ENCODE measurements around the gene NUCB1.
A peak's percentile ranks its signal among the peaks of the same experiment; 100 is the strongest.
"Not testable (repeated sequence)": the region's sequence is repeated elsewhere in the genome, so short reads cannot be mapped to it uniquely, and the experiment has no call there.

NUCB1 gene

DNA sequence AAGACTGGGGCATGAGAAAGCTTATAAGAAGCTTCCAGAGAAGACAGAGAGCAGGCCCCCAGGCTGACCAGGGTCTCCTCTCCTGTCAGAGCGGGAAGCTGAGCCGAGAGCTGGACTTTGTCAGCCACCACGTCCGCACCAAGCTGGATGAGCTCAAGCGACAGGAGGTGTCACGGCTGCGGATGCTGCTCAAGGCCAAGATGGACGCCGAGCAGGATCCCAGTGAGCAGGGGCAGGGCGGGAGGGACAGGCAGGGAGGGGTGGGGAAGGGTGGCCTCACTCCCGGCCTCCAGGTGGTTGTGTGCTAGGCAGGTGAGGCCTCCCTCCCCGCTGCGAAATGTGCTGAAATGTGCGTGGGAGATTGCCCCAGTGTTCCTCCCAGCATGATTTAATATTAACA, 5.6 kb downstream of the NUCB1 start:
- DNase-seq (ENCODE audit: low read depth) = no peak

DNA sequence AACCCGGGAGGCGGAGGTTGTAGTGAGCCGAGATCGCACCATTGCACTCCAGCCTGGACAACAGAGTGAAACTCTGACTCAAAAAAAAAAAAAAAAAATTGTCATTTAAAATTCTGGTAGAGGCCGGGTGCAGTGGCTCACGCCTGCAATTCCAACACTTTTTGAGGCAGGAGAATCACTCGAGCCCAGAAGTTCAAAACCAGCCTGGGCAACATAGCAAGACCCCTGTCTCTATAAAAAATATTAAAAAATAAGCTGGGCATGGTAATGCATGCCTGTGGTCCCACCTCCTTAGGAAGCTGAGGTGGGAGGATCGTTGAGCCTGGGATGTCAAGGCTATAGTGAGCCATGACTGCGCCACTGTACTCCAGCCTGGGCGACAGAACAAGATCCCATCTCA, 6.2 kb downstream of the NUCB1 start:
- DNase-seq (ENCODE audit: low read depth) = no peak

GRCh38 chr19:48907671-48908070, 7.6 kb downstream of the NUCB1 start:
- DNase-seq (ENCODE audit: low read depth) = no peak

GRCh38 chr19:48909424-48910077, 9.4 kb downstream of the NUCB1 start:
- DNase-seq (ENCODE audit: low read depth) = not testable (repeated sequence)

DNA sequence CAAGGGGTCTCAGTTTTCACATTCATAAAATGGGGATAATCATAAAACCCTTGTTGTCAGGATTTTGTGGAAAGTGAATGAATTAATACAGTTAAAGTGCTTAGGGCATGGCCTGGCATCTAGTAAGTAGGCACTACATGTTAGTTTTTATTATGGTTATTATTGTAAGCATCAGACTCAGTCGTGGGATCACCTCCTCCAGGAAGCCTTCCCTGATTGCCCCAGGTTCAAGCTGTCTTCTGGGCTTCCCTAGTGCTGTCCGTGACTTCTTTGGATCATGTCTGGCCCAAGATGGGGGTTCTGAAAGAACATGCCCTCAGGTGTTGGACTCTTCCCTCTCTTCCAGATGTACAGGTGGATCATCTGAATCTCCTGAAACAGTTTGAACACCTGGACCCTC, 10.7 kb downstream of the NUCB1 start:
- DNase-seq (ENCODE audit: low read depth) = no peak

GRCh38 chr19:48913114-48913889, 13.2 kb downstream of the NUCB1 start:
- no peak for DNase-seq (ENCODE audit: low read depth)

DNA sequence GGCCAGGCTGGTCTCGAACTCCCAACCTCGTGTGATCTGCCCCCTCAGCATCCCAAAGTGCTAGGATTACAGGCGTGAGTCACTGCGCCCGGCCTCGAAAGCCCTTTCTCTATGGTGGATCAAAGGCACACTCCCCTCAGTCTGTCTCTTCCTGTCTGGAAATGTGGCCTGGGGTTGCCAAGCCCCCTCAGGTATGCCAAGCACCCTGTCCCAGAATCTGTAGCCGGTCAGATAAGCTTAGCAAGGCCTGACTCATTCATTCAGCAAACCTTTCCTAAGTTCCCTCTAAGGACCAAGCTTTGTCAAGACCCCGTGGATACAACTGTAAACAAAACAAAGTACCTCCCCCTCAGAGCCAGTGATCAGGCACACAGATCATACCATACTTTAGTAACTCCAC, 14.1 kb downstream of the NUCB1 start:
- DNase-seq (ENCODE audit: low read depth) = no peak

GRCh38 chr19:48915757-48916156, 15.6 kb downstream of the NUCB1 start:
- DNase-seq (ENCODE audit: low read depth) = no peak

- DNase-seq (ENCODE audit: low read depth) = no peak
These were observed 18.0 kb downstream of the NUCB1 start for GRCh38 chr19:48918071-48918470.

- no peak for DNase-seq (ENCODE audit: low read depth)
These were observed 18.7 kb downstream of the NUCB1 start for GRCh38 chr19:48918801-48919247.

- DNase-seq (ENCODE audit: low read depth) = not testable (repeated sequence)
These were observed 19.2 kb downstream of the NUCB1 start for GRCh38 chr19:48919271-48919670.

- no peak for DNase-seq (ENCODE audit: low read depth)
These were observed 20.8 kb downstream of the NUCB1 start for GRCh38 chr19:48920949-48921348.

DNA sequence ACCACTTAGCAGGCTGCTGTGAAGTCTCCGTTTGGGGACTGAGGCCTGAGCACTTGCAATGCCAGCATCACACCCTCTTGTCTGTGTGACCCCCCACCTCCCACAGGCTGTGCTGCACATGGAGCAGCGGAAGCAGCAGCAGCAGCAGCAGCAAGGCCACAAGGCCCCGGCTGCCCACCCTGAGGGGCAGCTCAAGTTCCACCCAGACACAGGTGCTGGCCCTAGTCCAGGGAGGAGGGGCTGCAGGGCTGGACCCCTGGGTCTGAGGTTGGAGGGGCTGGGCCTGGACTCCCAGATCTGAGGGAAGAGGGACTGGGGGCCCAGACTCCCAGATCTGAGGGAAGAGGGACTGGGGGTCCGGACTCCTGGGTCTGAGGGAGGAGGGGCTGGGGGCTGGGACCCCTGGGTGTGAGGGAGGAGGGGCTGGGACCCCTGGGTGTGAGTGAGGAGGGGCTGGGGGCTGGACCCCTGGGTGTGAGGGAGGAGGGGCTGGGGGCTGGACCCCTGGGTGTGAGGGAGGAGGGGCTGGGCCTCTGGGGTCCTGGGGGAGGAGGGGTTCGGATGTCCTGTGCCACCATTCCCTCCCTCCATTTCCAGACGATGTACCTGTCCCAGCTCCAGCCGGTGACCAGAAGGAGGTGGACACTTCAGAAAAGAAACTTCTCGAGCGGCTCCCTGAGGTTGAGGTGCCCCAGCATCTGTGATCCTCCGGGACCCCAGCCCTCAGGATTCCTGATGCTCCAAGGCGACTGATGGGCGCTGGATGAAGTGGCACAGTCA, 21.8 kb downstream of the NUCB1 start:
- no peak for DNase-seq (ENCODE audit: low read depth)

DNA sequence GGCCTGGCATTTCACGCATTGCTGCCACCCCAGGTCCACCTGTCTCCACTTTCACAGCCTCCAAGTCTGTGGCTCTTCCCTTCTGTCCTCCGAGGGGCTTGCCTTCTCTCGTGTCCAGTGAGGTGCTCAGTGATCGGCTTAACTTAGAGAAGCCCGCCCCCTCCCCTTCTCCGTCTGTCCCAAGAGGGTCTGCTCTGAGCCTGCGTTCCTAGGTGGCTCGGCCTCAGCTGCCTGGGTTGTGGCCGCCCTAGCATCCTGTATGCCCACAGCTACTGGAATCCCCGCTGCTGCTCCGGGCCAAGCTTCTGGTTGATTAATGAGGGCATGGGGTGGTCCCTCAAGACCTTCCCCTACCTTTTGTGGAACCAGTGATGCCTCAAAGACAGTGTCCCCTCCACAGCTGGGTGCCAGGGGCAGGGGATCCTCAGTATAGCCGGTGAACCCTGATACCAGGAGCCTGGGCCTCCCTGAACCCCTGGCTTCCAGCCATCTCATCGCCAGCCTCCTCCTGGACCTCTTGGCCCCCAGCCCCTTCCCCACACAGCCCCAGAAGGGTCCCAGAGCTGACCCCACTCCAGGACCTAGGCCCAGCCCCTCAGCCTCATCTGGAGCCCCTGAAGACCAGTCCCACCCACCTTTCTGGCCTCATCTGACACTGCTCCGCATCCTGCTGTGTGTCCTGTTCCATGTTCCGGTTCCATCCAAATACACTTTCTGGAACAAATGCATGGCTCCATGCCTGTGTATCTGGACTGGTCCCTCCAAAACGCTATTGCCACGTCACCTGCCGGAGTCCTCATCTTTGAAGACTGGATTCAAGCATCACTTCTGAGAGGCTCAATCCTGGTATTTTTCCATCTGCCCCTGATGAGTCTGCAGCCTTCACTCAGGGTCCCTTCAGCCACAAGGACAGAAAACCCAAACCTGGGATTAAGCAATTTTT, 22.7 kb downstream of the NUCB1 start:
- DNase-seq (ENCODE audit: low read depth) = no peak

DNA sequence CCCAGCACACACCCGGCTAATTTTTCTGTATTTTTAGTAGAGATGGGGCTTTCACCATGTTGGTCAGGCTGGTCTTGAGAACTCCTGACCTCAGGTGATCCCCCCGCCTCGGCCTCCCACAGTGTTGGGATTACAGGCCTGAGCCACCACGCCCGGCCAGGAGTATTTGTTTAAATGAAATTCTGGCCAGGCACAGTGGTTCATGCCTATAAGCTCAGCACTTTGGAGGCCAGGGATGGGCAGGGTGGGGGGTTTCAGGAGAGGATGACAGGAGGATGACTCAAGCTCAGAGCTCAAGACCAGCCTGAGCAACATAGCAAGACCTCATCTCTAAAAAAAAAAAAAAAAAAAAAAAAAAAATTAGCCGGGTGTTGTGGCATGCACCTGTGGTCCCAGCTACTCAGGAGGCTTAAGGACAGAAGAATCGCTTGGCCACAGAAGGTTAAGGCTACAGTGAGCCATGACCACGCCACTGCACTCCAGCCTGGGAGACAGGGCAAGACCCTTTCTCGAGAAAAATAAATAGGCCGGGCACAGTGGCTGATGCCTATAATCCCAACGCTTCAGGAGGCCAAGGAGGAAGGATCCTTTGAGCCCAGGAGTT, 25.2 kb downstream of the NUCB1 start:
- DNase-seq (ENCODE audit: low read depth) = peak; percentile 51

GRCh38 chr19:48925890-48926289, 25.8 kb downstream of the NUCB1 start:
- not testable (repeated sequence) for DNase-seq (ENCODE audit: low read depth)

DNA sequence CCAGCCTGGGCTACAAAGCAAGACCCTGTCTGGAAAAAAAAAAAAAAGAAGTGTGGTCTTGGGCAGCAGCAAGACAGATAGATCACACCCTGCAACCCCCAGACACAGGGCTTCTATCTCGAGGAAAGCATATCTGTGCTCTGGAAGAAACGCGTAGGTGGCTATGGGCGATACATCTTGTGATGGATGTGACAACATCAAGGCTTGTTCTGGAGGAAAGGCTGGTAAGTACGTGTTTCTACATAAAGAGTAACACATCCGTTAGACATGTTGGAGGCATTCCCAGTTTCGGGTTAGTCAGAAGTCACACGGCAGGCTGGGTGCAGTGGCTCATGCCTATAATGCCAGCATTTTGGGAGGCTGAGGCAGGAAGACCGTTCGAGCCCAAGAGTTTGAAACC, 26.8 kb downstream of the NUCB1 start:
- DNase-seq (ENCODE audit: low read depth) = peak; percentile 66

- not testable (repeated sequence) for DNase-seq (ENCODE audit: low read depth)
These were observed 27.6 kb downstream of the NUCB1 start for GRCh38 chr19:48927692-48928091.

GRCh38 chr19:48928164-48929025, 28.3 kb downstream of the NUCB1 start:
- DNase-seq (ENCODE audit: low read depth) = no peak

DNA sequence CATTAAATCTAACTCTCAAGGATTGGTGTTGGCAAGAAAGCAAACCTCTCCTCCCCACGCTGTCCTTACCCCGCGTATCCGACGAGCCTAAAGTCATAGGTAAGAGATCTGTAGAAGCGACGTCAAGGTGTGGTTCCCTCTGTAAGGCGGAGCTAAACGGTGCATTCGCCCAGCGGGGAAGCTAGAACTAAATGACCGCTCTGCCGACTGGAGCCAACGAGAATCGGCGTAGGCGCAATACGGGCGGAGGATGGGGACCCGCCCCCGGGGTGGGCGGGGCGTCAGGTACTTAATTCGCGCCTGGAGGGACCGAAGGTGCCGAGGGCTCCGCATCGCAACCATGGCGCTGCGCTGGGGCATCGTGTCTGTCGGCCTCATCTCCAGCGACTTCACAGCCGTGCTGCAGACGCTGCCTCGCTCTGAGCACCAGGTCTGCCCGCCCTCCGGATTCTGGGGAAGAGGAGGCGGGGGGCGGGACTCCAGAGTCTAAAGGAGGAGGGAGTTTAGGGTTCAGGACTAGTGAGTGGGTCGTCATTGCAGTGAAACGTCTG, 33.3 kb downstream of the NUCB1 start, which contains the start of gene DHDH:
Gene DHDH (plus strand): TSS at position 318 of the 551 bp plus-strand sequence. CDS start 23 bp downstream, at position 341.
- no peak for DNase-seq (ENCODE audit: low read depth)
